GM18526 (cell line): ENCODE data around the gene RALY.

Source experiments
- POLR2A ChIP-seq: IDR thresholded peaks from 3 replicates; pipeline ENCODE4 v1.6.1; 2011; ENCODE audit not compliant: insufficient read length; ENCODE audit errors: extremely low read depth

Gene RALY

GRCh38 chr20:34091637-34092200, 98.0 kb downstream of the RALY start:
- TF ChIP-seq POLR2A, result no peak

GRCh38 chr20:34093895-34094294, 100.2 kb downstream of the RALY start:
- no peak for TF ChIP-seq POLR2A

GRCh38 chr20:34095825-34096224, 102.1 kb downstream of the RALY start:
- TF ChIP-seq POLR2A, result no peak

- no peak for TF ChIP-seq POLR2A
These were observed 103.2 kb downstream of the RALY start for GRCh38 chr20:34096699-34097444.

GRCh38 chr20:34098570-34098969, 104.9 kb downstream of the RALY start:
- TF ChIP-seq POLR2A, result no peak

GRCh38 chr20:34099675-34100074, 106.0 kb downstream of the RALY start:
- no peak for TF ChIP-seq POLR2A

- no peak for TF ChIP-seq POLR2A
These were observed 106.9 kb downstream of the RALY start for GRCh38 chr20:34100576-34100975.

- no peak for TF ChIP-seq POLR2A
These were observed 108.6 kb downstream of the RALY start for GRCh38 chr20:34102342-34102741.

- TF ChIP-seq POLR2A, result no peak
These were observed 110.3 kb downstream of the RALY start for GRCh38 chr20:34104059-34104458.

GRCh38 chr20:34105978-34106675, 112.4 kb downstream of the RALY start:
- no peak for TF ChIP-seq POLR2A

GRCh38 chr20:34108616-34109174, 115.0 kb downstream of the RALY start:
- no peak for TF ChIP-seq POLR2A

GRCh38 chr20:34109442-34109841, 115.7 kb downstream of the RALY start:
- TF ChIP-seq POLR2A, result no peak

GRCh38 chr20:34110025-34110744, 116.5 kb downstream of the RALY start:
- TF ChIP-seq POLR2A, result no peak

- no peak for TF ChIP-seq POLR2A
These were observed 117.3 kb downstream of the RALY start for GRCh38 chr20:34110745-34111641.
